Suprapubic skin (tissue), 4 donors: ENCODE measurements around the gene TOR3A. TPM values are rescaled to one million over a fixed set of nuclear protein-coding genes. Genes with fewer than 3 reads are reported as not detected.

Experiments used
- DNase-seq, 2 donors: peaks; one replicate each; pipeline ENCODE4 v3.0.0-alpha.2; 2019; ENCODE audit warnings: low spot score in 2 of 2
- H3K27ac ChIP-seq: fragments of 200-600 bp; sonication (generic); one replicate; pipeline ENCODE4 v1.5.1; 2019
- H3K27me3 ChIP-seq: fragments of 200-600 bp; sonication (generic); one replicate; pipeline ENCODE4 v1.5.1; 2019
- H3K36me3 ChIP-seq: fragments of 200-600 bp; sonication (generic); one replicate; pipeline ENCODE4 v1.5.1; 2019
- H3K4me1 ChIP-seq: fragments of 200-600 bp; sonication (generic); one replicate; pipeline ENCODE4 v1.5.1; 2019
- H3K4me3 ChIP-seq: fragments of 200-600 bp; sonication (generic); one replicate; pipeline ENCODE4 v1.5.1; 2019; ENCODE audit warnings: mild to moderate bottlenecking
- H3K9me3 ChIP-seq: fragments of 200-600 bp; sonication (generic); one replicate; pipeline ENCODE4 v1.5.1; 2019
- CTCF ChIP-seq, 2 donors: fragments of 200-600 bp in 1 of 2; fragments of 450-650 bp in 1 of 2; sonication (generic) in 1 of 2; IDR thresholded peaks; one replicate each; pipeline ENCODE4 v1.5.1; 2016 to 2019; ENCODE audit warnings: antibody characterized with exemption in 2 of 2, mild to moderate bottlenecking in 1 of 2, moderate library complexity in 1 of 2
- EP300 ChIP-seq: sonication (generic); formaldehyde crosslinking; IDR thresholded peaks from one replicate; pipeline ENCODE4 v1.6.1; 2017; ENCODE audit warnings: antibody characterized with exemption
- POLR2A ChIP-seq, 2 donors: fragments of 450-650 bp; IDR thresholded peaks; one replicate each; pipeline ENCODE4 v1.6.1; 2017; ENCODE audit warnings: antibody characterized with exemption in 2 of 2, mild to moderate bottlenecking in 2 of 2, moderate library complexity in 2 of 2
- POLR2AphosphoS5 ChIP-seq, 3 donors: sonication (generic); formaldehyde crosslinking; IDR thresholded peaks; one replicate each; pipeline ENCODE4 v1.6.1; 2017; ENCODE audit warnings: antibody characterized with exemption in 3 of 3
- WGBS: methylation state at CpG from one replicate; pipeline ENCODE4 v1.1.5; 2018; 5-methylcytosine and 5-hydroxymethylcytosine counted together
- total RNA-seq, 4 donors: library from RNA; depleted of rRNA; stranded (reverse); fragments of >200 nt; gene quantifications; one replicate each; pipeline ENCODE4 v1.1.0, GENCODE V29; 2016

TOR3A gene
- total RNA-seq, 4 donors from 2014 or later, result 23.6 to 31.4 (median 29.6) TPM

GRCh38 chr1:179144626-179145025 is 62.8 kb downstream of the TOR3A start:
- H3K4me1 ChIP-seq, result peaks cover 31% of the 10 kb centered on the region
- no peak for DNase-seq
- H3K4me3 ChIP-seq, result no peak overlapping the region
- no peaks in the 10 kb centered on the region for H3K27me3 ChIP-seq
- TF ChIP-seq EP300 (no peak), POLR2A (IDR thresholded peaks at IDR 0.05) (no peak), CTCF (IDR thresholded peaks at IDR 0.05) (no peak), POLR2AphosphoS5 (IDR thresholded peaks at IDR 0.05) (no peak)
- no peak overlapping the region for H3K27ac ChIP-seq
- H3K36me3 ChIP-seq, result no peaks in the 10 kb centered on the region
- H3K9me3 ChIP-seq, result no peaks in the 10 kb centered on the region
- 89% methylated on average over 1 of the region's 1 CpG for WGBS

- no peak for DNase-seq
- TF ChIP-seq POLR2A (IDR thresholded peaks at IDR 0.05), result no peak
- no peak for TF ChIP-seq CTCF (IDR thresholded peaks at IDR 0.05)
- TF ChIP-seq POLR2AphosphoS5 (IDR thresholded peaks at IDR 0.05), result no peak
- whole genome bisulfite sequencing, result 96% methylated on average over 3 of the region's 3 CpGs
Observed at GRCh38 chr1:179145521-179145920, 63.7 kb downstream of the TOR3A start.

More at GRCh38 chr1:179145521-179145920, 63.7 kb downstream of the TOR3A start:
- no peaks in the 10 kb centered on the region for H3K36me3 ChIP-seq
- no peaks in the 10 kb centered on the region for H3K9me3 ChIP-seq
- no peak overlapping the region for H3K4me3 ChIP-seq
- H3K27me3 ChIP-seq, result no peaks in the 10 kb centered on the region
- peaks cover 31% of the 10 kb centered on the region for H3K4me1 ChIP-seq
- H3K27ac ChIP-seq, result no peak overlapping the region

Other genes starting within 250 kb of the TOR3A start
- 10 to 100 TPM in 3 of 4 donors, 1 to 10 TPM in 1; 4.3 to 23.4 (median 10.6) TPM for gene ANGPTL1, start 211.0 kb upstream of the TOR3A start, total RNA-seq
- gene FAM20B, start 56.2 kb upstream of the TOR3A start, total RNA-seq, result 10 to 100 TPM; 18.1 to 30.6 (median 21.7) TPM
- 10 to 100 TPM in 3 of 4 donors, 1 to 10 TPM in 1; 6.8 to 22.2 (median 12.2) TPM for gene ABL2, start 147.6 kb downstream of the TOR3A start, total RNA-seq
- gene SOAT1, start 211.7 kb downstream of the TOR3A start, total RNA-seq, result 10 to 100 TPM; 13.7 to 39.9 (median 23.1) TPM